ENCODE results near the gene THAP4.

DNA sequence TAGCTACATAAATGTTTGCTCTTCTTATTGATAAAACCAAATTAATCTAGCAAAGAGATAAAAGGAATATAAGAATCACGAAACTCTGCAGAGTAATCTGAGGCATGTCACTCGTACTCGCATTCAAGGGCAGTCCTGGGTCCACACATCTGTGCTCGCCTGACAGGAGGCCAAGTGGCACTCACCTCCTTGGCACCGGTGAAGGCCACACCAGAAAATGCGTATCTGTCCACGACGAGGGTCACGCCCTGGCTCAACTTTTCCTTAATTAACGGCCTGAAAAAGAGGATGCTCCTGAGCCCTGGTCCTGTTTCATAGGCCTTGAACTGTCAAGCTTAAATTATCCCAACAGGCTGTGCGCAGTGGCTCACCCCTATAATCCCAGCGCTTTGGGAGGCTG is 43.1 kb upstream of the THAP4 start:
- TF ChIP-seq GABPA (IDR thresholded peaks at IDR 0.05; ENCODE audit: low read depth) (no peak), POLR2AphosphoS5 (IDR thresholded peaks at IDR 0.05; ENCODE audit: low read depth) (no peak), SPI1 (IDR thresholded peaks at IDR 0.05; ENCODE audit: borderline replicate concordance, low read depth) (no peak)
- TF ChIP-seq, protein P1, sequence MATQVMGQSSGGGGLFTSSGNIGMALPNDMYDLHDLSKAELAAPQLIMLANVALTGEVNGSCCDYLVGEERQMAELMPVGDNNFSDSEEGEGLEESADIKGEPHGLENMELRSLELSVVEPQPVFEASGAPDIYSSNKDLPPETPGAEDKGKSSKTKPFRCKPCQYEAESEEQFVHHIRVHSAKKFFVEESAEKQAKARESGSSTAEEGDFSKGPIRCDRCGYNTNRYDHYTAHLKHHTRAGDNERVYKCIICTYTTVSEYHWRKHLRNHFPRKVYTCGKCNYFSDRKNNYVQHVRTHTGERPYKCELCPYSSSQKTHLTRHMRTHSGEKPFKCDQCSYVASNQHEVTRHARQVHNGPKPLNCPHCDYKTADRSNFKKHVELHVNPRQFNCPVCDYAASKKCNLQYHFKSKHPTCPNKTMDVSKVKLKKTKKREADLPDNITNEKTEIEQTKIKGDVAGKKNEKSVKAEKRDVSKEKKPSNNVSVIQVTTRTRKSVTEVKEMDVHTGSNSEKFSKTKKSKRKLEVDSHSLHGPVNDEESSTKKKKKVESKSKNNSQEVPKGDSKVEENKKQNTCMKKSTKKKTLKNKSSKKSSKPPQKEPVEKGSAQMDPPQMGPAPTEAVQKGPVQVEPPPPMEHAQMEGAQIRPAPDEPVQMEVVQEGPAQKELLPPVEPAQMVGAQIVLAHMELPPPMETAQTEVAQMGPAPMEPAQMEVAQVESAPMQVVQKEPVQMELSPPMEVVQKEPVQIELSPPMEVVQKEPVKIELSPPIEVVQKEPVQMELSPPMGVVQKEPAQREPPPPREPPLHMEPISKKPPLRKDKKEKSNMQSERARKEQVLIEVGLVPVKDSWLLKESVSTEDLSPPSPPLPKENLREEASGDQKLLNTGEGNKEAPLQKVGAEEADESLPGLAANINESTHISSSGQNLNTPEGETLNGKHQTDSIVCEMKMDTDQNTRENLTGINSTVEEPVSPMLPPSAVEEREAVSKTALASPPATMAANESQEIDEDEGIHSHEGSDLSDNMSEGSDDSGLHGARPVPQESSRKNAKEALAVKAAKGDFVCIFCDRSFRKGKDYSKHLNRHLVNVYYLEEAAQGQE (IDR thresholded peaks at IDR 0.05; ENCODE audit: insufficient replicate concordance, low read depth) = no peak
- TF ChIP-seq, protein P2, sequence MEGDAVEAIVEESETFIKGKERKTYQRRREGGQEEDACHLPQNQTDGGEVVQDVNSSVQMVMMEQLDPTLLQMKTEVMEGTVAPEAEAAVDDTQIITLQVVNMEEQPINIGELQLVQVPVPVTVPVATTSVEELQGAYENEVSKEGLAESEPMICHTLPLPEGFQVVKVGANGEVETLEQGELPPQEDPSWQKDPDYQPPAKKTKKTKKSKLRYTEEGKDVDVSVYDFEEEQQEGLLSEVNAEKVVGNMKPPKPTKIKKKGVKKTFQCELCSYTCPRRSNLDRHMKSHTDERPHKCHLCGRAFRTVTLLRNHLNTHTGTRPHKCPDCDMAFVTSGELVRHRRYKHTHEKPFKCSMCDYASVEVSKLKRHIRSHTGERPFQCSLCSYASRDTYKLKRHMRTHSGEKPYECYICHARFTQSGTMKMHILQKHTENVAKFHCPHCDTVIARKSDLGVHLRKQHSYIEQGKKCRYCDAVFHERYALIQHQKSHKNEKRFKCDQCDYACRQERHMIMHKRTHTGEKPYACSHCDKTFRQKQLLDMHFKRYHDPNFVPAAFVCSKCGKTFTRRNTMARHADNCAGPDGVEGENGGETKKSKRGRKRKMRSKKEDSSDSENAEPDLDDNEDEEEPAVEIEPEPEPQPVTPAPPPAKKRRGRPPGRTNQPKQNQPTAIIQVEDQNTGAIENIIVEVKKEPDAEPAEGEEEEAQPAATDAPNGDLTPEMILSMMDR (IDR thresholded peaks at IDR 0.05; ENCODE audit: insufficient read depth, low read length) = no peak
